RWPE2 (cell line): ENCODE data around the gene ANKRD39.

Experiments used
- ATAC-seq: fragments of 200-7000 bp; cut with Tn5 transposase; 3 replicates; pipeline ENCODE4 v1.9.1; 2021; ENCODE audit warnings: low read depth
- DNase-seq: peaks from one replicate; pipeline ENCODE4 v3.0.0-alpha.2; 2020; ENCODE audit warnings: low spot score
- H3K27ac ChIP-seq: fragments of 450-650 bp; 2 replicates; pipeline ENCODE4 v1.5.1; 2017; ENCODE audit warnings: mild to moderate bottlenecking; ENCODE audit not compliant: poor library complexity, severe bottlenecking
- H3K27me3 ChIP-seq: fragments of 250-450 bp; sonication (Bioruptor Pico); 2 replicates; pipeline ENCODE4 v1.5.1; 2021; ENCODE audit warnings: mild to moderate bottlenecking, moderate library complexity; ENCODE audit not compliant: insufficient read depth, poor library complexity, severe bottlenecking
- H3K36me3 ChIP-seq: fragments of 250-450 bp; sonication (Bioruptor Pico); 2 replicates; pipeline ENCODE4 v1.5.1; 2020; ENCODE audit warnings: low read depth, mild to moderate bottlenecking, moderate library complexity
- H3K4me1 ChIP-seq: fragments of 250-450 bp; sonication (Bioruptor Pico); 2 replicates; pipeline ENCODE4 v1.5.1; 2021; ENCODE audit warnings: mild to moderate bottlenecking, moderate library complexity; ENCODE audit not compliant: insufficient read depth, poor library complexity, severe bottlenecking
- H3K4me3 ChIP-seq: fragments of 250-450 bp; sonication (Bioruptor Pico); 2 replicates; pipeline ENCODE4 v1.5.1; 2021; ENCODE audit warnings: mild to moderate bottlenecking, moderate library complexity; ENCODE audit not compliant: severe bottlenecking
- H3K9me3 ChIP-seq: fragments of 250-450 bp; sonication (Bioruptor Pico); 2 replicates; pipeline ENCODE4 v1.5.1; 2021; ENCODE audit warnings: mild to moderate bottlenecking, moderate library complexity; ENCODE audit not compliant: severe bottlenecking
- TF ChIP-seq, protein P1 (sequence below): fragments of 450-650 bp; IDR thresholded peaks from one replicate; pipeline ENCODE4 v1.5.1; 2017; ENCODE audit warnings: mild to moderate bottlenecking, moderate library complexity; ENCODE audit not compliant: poor library complexity, severe bottlenecking

ANKRD39 gene

DNA sequence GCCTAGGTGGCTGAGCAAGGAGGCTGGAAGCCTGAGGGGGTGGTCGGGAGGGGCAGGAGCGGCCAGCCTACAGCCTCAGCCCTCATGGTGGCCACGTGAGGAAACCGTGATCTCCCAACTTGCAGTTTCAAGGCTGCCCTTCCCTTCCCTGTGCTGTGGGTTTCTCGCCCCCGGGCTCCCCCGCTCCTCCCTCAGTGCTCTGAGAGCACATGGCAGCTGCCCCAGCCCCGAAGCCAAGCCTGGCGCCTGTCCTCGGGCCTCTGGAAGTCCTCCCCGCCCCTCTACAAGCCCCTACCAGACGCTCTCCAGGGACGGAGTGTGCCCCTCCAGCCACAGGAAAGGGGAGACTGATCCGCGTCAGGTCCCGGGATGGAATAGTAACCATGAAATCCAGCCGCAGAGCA is 13.4 kb downstream of the ANKRD39 start:
- ATAC-seq, result no peak
- Histone ChIP-seq H3K27me3 (no peaks in the 10 kb centered on the region), H3K4me1 (no peaks in the 10 kb centered on the region), H3K27ac (no peak overlapping the region), H3K9me3 (no peaks in the 10 kb centered on the region), H3K36me3 (peaks cover 7% of the 10 kb centered on the region; the same call in 1 of the 2 replicates), H3K4me3 (no peak overlapping the region)
- TF ChIP-seq, protein P1, sequence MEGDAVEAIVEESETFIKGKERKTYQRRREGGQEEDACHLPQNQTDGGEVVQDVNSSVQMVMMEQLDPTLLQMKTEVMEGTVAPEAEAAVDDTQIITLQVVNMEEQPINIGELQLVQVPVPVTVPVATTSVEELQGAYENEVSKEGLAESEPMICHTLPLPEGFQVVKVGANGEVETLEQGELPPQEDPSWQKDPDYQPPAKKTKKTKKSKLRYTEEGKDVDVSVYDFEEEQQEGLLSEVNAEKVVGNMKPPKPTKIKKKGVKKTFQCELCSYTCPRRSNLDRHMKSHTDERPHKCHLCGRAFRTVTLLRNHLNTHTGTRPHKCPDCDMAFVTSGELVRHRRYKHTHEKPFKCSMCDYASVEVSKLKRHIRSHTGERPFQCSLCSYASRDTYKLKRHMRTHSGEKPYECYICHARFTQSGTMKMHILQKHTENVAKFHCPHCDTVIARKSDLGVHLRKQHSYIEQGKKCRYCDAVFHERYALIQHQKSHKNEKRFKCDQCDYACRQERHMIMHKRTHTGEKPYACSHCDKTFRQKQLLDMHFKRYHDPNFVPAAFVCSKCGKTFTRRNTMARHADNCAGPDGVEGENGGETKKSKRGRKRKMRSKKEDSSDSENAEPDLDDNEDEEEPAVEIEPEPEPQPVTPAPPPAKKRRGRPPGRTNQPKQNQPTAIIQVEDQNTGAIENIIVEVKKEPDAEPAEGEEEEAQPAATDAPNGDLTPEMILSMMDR, result no peak
- DNase-seq, result no peak

DNA sequence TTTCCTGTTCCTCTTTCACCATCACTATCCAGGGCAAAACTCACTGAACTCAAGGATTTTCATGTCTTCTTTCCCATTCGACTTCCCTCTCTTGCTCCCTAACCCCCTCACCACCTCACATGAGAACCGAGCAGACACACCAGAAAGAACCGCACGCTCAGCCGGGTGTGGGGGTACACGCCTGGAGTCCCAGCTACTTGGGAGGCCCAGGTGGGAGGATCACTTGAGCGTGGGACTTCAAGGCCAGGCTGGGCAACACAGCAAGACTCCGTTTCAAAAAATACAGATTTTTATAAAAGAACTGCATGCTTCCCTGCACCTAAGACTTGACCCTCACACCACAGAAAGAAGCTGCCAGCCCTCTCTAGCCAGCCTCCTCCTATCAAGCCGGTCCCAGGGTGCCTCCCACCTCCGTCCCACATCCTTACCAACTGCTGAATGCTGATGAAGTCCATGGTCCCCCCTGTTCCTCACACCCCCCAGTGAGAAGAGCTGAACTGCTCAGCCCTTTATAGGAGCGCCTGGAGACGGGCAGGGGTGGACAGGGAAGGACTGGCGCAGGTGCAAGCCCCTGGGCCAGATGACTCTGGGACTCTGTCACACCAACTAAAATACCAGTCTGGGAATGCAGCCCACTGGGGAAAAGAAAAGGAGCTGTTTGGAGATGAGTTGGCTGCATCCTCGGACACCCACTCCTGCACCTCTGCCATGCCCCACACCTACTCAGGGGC is 14.1 kb downstream of the ANKRD39 start, which contains the start of gene ANKRD23:
TSS of gene ANKRD23 (minus strand) at position 484 of the 731 bp plus-strand sequence. CDS start at position 455, 29 bp downstream.
- Histone ChIP-seq H3K9me3 (no peaks in the 10 kb centered on the region), H3K4me1 (no peaks in the 10 kb centered on the region), H3K36me3 (peaks cover 7% of the 10 kb centered on the region; the same call in 1 of the 2 replicates), H3K27me3 (no peaks in the 10 kb centered on the region), H3K4me3 (no peak within 1 kb of the TSS), H3K27ac (no peak within 1 kb of the TSS)
- ATAC-seq (no peak), DNase-seq (no peak)
- TF ChIP-seq, protein P1, result no peak

GRCh38 chr2:96842600-96842999 is 15.2 kb downstream of the ANKRD39 start:
- ATAC-seq (0 out of 3 replicates have a peak, but pooled peaks have one; percentile 17), DNase-seq (no peak)
- Histone ChIP-seq H3K36me3 (peaks cover 1% of the 10 kb centered on the region; the same call in 1 of the 2 replicates), H3K9me3 (no peaks in the 10 kb centered on the region), H3K4me1 (no peaks in the 10 kb centered on the region), H3K27me3 (no peaks in the 10 kb centered on the region), H3K27ac (no peak overlapping the region), H3K4me3 (no peak overlapping the region)
- TF ChIP-seq, protein P1, result no peak

GRCh38 chr2:96841701-96842495 is 15.9 kb downstream of the ANKRD39 start:
- Histone ChIP-seq H3K4me3 (no peak overlapping the region), H3K27me3 (no peaks in the 10 kb centered on the region), H3K9me3 (no peaks in the 10 kb centered on the region), H3K36me3 (no peaks in the 10 kb centered on the region), H3K4me1 (no peaks in the 10 kb centered on the region), H3K27ac (no peak overlapping the region)
- ATAC-seq (no peak), DNase-seq (no peak)
- TF ChIP-seq, protein P1, result no peak
